Immature natural killer cell (primary cell): ENCODE data around the gene CLEC16A. TPM values are rescaled to one million over a fixed set of nuclear protein-coding genes. Genes with fewer than 3 reads are reported as not detected.
"Not testable (repeated sequence)": the region's sequence is repeated elsewhere in the genome, so short reads cannot be mapped to it uniquely, and the experiment has no call there.

Source experiments
- DNase-seq, 3 donors: peaks; one replicate each; pipeline ENCODE4 v3.0.0; 2022; ENCODE audit warnings: mixed read lengths in 1 of 3
- H3K27ac Mint-ChIP-seq, 6 donors: one replicate each; pipeline ENCODE4 v1.8.0; 2020; ENCODE audit warnings: mixed read lengths in 6 of 6, mild to moderate bottlenecking in 5 of 6, inconsistent platforms in 4 of 6, moderate library complexity in 3 of 6
- H3K27me3 Mint-ChIP-seq, 3 donors: one replicate each; pipeline ENCODE4 v1.8.0; 2020 to 2021; ENCODE audit warnings: low read depth in 3 of 3, mild to moderate bottlenecking in 3 of 3, mixed read lengths in 3 of 3, moderate library complexity in 3 of 3, inconsistent platforms in 1 of 3
- H3K36me3 Mint-ChIP-seq, 3 donors: one replicate each; pipeline ENCODE4 v1.8.0; 2020; ENCODE audit warnings: mixed read lengths in 3 of 3, inconsistent platforms in 2 of 3, mild to moderate bottlenecking in 2 of 3
- H3K4me1 Mint-ChIP-seq, 2 donors: one replicate each; pipeline ENCODE4 v1.8.0; 2020; ENCODE audit warnings: inconsistent platforms in 2 of 2, mild to moderate bottlenecking in 2 of 2, mixed read lengths in 2 of 2, moderate library complexity in 1 of 2
- H3K4me3 Mint-ChIP-seq, 5 donors: one replicate each; pipeline ENCODE4 v1.8.0; 2020; ENCODE audit warnings: mild to moderate bottlenecking in 5 of 5, mixed read lengths in 5 of 5, inconsistent platforms in 3 of 5, moderate library complexity in 3 of 5
- H3K9me3 Mint-ChIP-seq, 6 donors: one replicate each; pipeline ENCODE4 v1.8.0; 2020; ENCODE audit warnings: mild to moderate bottlenecking in 6 of 6, mixed read lengths in 6 of 6, inconsistent platforms in 4 of 6, moderate library complexity in 3 of 6
- polyA plus RNA-seq, 3 donors: library from polyadenylated mRNA; unstranded; fragments of 300-500 nt; fragmentation: Illumina TruSeq; gene quantifications; one replicate each; pipeline ENCODE4 v1.2.3, GENCODE V29; 2021

CLEC16A gene
- polyA plus RNA-seq, 3 donors from 2014 or later, result 5.6 to 19.9 (median 5.6) TPM

GRCh38 chr16:11220507-11220906 lies 276.1 kb downstream of the CLEC16A start:
- not testable (repeated sequence) for DNase-seq, H3K27ac Mint-ChIP-seq, H3K27me3 Mint-ChIP-seq, H3K4me3 Mint-ChIP-seq
- Mint-ChIP-seq H3K4me1 (peaks cover 32 to 36% of the 10 kb centered on the region in 2 donors), H3K9me3 (peaks cover 0 to 13% (median 6%) of the 10 kb centered on the region in 6 donors), H3K36me3 (peaks cover 0 to 14% (median 7%) of the 10 kb centered on the region in 3 donors)

- peaks cover 2 to 5% (median 4%) of the 10 kb centered on the region in 3 donors for H3K27me3 Mint-ChIP-seq
- H3K4me1 Mint-ChIP-seq, result peaks cover 34 to 43% of the 10 kb centered on the region in 2 donors
- peak overlapping the region; percentile 64 to 84 (median 77) for H3K4me3 Mint-ChIP-seq
- peak overlapping the region; percentile 87 to 96 (median 93) for H3K27ac Mint-ChIP-seq
- peaks cover 0 to 4% (median 0%) of the 10 kb centered on the region in 6 donors for H3K9me3 Mint-ChIP-seq
- DNase-seq, result peak; percentile 58 to 68 (median 64)
- no peaks in the 10 kb centered on the region for H3K36me3 Mint-ChIP-seq
These were observed 279.9 kb downstream of the CLEC16A start for GRCh38 chr16:11224096-11224893.

GRCh38 chr16:11224894-11225676 lies 280.7 kb downstream of the CLEC16A start:
- peaks cover 0 to 5% (median 1%) of the 10 kb centered on the region in 3 donors for H3K27me3 Mint-ChIP-seq
- H3K4me3 Mint-ChIP-seq, result peak overlapping the region; percentile 64 to 84 (median 77)
- peaks cover 0 to 2% (median 0%) of the 10 kb centered on the region in 6 donors for H3K9me3 Mint-ChIP-seq
- H3K36me3 Mint-ChIP-seq, result no peaks in the 10 kb centered on the region
- peaks cover 36 to 49% of the 10 kb centered on the region in 2 donors for H3K4me1 Mint-ChIP-seq
- H3K27ac Mint-ChIP-seq, result peak overlapping the region; percentile 87 to 96 (median 93)
- peak; percentile 83 to 85 (median 85) for DNase-seq

GRCh38 chr16:11225677-11226549 lies 281.5 kb downstream of the CLEC16A start:
- Mint-ChIP-seq H3K9me3 (peaks cover 0 to 2% (median 0%) of the 10 kb centered on the region in 6 donors), H3K27ac (peak overlapping the region; percentile 87 to 96 (median 93))

GRCh38 chr16:11229432-11229831 lies 285.1 kb downstream of the CLEC16A start:
- Mint-ChIP-seq H3K9me3 (no peaks in the 10 kb centered on the region), H3K4me3 (no peak overlapping the region), H3K27ac (peak overlapping the region in 4 of 6 donors; percentile 46 to 86 (median 54)), H3K4me1 (peaks cover 55 to 67% of the 10 kb centered on the region in 2 donors), H3K27me3 (peaks cover 0 to 4% (median 3%) of the 10 kb centered on the region in 3 donors), H3K36me3 (no peaks in the 10 kb centered on the region)
- DNase-seq, result no peak

More at GRCh38 chr16:11225677-11226549, 281.5 kb downstream of the CLEC16A start:
- Mint-ChIP-seq H3K4me3 (peak overlapping the region; percentile 64 to 84 (median 77)), H3K4me1 (peaks cover 37 to 49% of the 10 kb centered on the region in 2 donors), H3K27me3 (peaks cover 0 to 3% (median 1%) of the 10 kb centered on the region in 3 donors), H3K36me3 (no peaks in the 10 kb centered on the region)
- DNase-seq, result no peak

- H3K27me3 Mint-ChIP-seq, result peaks cover 0 to 4% (median 3%) of the 10 kb centered on the region in 3 donors
- no peaks in the 10 kb centered on the region for H3K36me3 Mint-ChIP-seq
- no peaks in the 10 kb centered on the region for H3K9me3 Mint-ChIP-seq
- H3K4me3 Mint-ChIP-seq, result no peak overlapping the region
- H3K4me1 Mint-ChIP-seq, result peaks cover 54 to 67% of the 10 kb centered on the region in 2 donors
- DNase-seq, result no peak
- peak overlapping the region in 2 of 6 donors; percentile 46 to 66 for H3K27ac Mint-ChIP-seq
These were observed 285.5 kb downstream of the CLEC16A start for GRCh38 chr16:11229906-11230305.

- no peak for DNase-seq
- peak overlapping the region in 2 of 5 donors; percentile 18 to 44 for H3K4me3 Mint-ChIP-seq
- H3K27ac Mint-ChIP-seq, result peak overlapping the region; percentile 31 to 96 (median 71)
- H3K27me3 Mint-ChIP-seq, result peaks cover 0 to 4% (median 3%) of the 10 kb centered on the region in 3 donors
- H3K9me3 Mint-ChIP-seq, result no peaks in the 10 kb centered on the region
- H3K36me3 Mint-ChIP-seq, result no peaks in the 10 kb centered on the region
- H3K4me1 Mint-ChIP-seq, result peaks cover 48 to 66% of the 10 kb centered on the region in 2 donors
These were observed 287.1 kb downstream of the CLEC16A start for GRCh38 chr16:11231367-11231970.

Other genes starting within 250 kb of the CLEC16A start
- not detected for gene TEKT5, start 249.6 kb upstream of the CLEC16A start, polyA plus RNA-seq
- 10 to 100 TPM; 19.7 to 29.4 (median 21.0) TPM for gene NUBP1, start 200.7 kb upstream of the CLEC16A start, polyA plus RNA-seq
- under 1 TPM; 0.09 to 0.46 (median 0.14) TPM for gene TVP23A, start 125.8 kb upstream of the CLEC16A start, polyA plus RNA-seq
- 1 to 10 TPM in 2 of 3 donors, under 1 TPM in 1; 0.25 to 2.4 (median 1.7) TPM for gene CIITA, start 67.4 kb upstream of the CLEC16A start, polyA plus RNA-seq
- 10 to 100 TPM; 35.2 to 49.8 (median 45.9) TPM for gene DEXI, start 2.1 kb upstream of the CLEC16A start, polyA plus RNA-seq